COLO829 (cell line): ENCODE measurements around the gene CHN1.

ENCODE experiments used
- DNase-seq: peaks from one replicate; pipeline ENCODE4 v3.0.0; 2012; ENCODE audit warnings: low spot score

Gene CHN1

DNA sequence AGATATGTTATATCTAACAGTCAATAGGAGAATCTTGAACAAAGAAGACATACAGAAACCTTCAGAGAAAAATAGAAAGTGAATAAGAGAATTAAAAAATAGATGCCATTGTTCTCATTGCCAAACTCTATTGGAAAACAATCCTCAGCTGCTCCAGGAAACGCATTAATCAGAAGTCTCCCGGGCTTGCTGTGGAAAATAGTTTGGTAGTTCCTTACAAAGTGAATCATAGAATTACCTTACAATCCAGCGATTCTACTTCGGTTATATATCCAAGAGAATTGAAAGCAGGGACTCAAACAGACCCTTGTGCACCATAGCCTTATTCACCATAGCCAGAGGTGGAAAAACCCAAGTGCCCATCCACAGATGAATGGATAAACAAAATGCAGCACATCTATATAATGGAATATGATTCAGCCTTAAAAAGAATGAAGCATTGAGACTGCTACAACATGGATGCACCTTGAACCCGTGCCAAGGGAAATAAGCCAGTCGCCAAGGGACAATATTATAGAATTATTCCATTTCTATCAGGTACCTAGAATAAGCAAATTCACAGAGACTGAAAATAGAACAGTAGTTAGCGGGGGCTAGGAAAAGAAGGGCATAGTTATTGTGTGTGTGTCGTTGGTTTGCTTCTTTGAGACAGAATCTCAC is 219.0 kb downstream of the CHN1 start:
- peak; percentile 66 for DNase-seq

DNA sequence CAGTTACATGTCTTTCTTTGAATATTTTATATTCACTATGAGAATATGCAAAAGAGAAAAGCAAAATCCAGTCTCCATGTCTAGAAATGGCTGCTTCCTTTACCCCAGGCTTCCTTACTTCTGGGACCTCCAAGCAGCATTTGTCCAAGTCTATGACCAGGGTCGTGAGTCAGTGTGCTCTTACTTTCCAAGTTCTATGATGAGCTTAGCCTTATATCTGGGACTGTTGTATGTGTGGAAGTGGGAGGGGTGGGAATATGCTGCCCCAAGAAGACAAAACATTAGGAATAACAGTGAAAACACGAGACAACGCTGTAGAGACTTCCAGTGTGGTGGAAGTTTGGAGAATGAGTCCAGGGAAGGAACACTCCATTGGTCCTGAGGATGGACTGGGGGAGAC is 219.7 kb downstream of the CHN1 start:
- DNase-seq, result no peak

DNA sequence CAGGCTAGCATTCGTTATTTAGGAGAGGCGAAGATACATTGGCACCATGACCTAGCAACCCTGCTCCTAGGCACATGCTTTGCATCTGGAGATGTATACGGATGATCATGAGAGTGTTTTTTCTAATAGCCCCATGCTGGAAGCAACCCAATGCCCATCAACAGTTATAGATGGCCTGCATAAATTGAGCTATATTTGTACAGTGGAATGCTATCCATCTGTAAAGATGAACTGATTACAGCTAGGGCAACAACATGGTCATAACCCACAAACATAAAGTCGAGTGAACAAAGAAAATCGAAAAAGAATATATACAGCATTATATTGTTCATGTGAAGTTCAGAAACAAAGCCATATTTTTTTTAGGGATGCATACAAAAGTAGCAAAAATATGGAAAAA is 220.3 kb downstream of the CHN1 start:
- no peak for DNase-seq

DNA sequence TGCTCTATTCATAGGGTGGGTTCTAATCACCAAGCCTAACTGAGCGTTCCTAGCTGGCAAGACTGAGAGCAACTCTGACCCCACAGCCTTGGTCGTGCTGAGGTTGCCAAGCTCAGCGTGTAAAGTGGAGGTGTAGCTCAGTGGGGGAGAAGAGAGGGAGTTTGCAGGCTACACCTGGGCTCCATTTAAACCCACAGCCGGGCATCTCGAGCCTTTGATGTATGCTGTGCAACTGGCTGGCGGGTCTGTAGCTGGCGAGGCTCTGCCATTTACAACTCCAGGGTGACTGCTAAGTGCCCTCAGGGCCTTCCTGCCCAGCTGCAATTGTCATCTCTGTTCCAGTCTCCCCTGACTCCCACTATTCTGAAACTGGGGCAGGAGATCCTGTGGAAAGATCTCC is 220.9 kb downstream of the CHN1 start:
- DNase-seq, result no peak

DNA sequence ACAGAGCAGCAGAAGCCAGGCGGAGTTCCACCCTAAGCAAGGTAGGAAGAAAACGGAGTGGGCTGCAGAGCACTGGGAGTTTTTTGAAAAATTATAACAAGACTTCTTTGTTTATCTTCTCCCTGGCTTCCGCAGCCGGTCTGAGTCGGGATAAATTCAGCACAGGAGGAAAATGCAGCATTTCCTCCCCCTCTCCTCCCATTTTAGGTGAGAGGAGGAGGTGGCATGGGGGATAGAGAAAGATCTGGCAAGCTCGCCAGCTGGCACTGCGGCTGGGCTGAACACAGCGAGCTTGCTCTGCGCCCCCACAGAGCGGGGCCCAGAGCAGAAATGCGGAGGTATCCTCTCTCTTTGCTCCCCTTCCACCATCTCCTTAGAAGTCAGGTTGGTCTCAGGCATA is 223.2 kb downstream of the CHN1 start:
- DNase-seq, result peak; percentile 70

DNA sequence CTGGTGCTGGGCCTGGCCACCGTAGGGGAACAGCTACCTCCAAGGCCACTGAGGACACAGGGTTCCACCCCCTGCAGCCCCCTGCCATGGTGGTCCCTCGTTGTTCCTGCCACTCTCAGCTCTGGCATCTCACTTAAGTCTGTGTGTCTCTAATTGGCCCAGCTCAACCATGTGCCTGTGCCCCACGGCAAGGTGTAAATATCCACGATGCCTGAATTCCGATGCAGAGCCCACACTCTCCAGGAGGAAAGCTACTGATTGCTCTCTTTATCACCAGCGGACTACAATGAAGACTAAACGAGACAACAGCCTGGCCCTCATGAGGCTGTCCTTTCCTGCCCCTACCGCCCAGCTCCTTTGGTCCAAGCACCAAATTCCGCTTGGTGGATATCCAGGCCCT is 223.9 kb downstream of the CHN1 start:
- no peak for DNase-seq

DNA sequence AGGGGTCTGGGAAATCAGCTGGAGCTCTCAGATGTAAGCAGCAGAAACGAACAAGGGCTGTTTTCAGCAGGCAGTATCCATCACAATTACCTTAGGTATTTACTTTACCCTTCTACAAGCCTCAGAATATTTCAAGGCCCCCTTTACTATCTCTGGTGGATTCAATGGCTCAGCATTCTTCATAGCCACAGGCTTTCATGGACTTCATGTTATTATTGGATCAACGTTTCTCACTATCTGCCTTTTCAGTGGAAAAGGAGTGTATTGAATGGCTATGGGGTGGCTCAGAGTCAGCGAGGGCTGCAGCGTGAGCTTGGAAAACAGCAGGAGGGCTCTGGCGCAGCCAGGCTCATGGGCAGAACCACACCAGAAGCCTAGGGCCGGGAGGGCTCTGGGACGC is 224.3 kb downstream of the CHN1 start:
- DNase-seq, result no peak

DNA sequence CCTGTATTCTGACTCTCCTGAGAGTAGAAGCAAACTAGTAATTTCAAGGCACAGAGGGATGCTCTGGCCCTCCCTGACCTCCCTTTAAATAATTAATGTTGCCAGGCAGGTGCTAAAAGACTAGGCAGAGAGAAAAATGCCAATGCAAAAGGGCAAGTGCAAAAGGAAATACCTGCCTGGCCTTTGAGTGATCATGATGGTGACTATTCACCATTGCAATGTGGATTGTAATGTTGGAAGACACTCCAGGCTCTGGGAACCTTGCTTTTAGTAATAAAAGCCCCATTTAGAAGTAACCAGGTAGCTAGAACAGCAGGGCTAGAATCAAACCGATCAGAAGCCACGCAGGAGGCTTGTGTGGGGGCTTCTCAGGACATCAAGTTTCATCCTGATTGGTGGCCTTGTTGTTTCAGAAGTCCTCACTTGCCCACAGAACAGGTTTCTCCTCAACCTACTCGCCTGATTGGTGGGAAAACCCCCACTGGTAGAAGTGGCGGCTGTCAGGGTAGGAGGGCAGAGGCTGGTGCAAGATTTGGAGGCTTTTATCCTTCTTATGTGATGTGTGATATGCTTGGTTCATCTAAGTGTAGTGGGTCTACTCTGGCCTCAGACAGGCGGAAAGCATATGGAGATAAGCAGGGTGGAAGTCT is 224.9 kb downstream of the CHN1 start:
- no peak for DNase-seq

DNA sequence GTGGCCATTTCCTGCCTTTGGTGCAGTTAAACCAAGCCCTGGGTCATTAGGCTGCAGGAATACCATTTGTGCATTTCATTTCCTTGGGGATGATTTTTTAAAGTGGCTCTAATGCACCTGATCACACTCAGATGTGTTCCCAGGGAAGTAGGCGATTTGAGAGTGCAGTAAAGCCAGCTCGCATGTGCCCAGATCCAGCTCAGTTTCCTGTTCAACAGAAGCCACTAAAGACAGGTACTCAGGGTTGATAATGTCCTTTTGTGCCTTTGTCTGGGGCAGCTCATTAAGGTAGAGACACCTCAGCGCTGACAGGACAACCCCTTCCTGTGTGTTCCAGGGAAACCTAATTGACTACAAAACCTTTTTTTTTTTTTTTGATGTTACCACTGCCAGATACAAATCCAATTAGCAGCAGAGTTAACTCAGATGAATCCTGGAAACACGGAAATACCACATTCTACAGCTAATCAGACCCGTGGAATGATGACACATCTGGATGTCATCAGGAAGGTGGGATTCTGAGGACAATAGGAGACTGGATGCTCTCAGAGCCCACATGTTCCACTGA is 225.7 kb downstream of the CHN1 start:
- DNase-seq, result no peak

DNA sequence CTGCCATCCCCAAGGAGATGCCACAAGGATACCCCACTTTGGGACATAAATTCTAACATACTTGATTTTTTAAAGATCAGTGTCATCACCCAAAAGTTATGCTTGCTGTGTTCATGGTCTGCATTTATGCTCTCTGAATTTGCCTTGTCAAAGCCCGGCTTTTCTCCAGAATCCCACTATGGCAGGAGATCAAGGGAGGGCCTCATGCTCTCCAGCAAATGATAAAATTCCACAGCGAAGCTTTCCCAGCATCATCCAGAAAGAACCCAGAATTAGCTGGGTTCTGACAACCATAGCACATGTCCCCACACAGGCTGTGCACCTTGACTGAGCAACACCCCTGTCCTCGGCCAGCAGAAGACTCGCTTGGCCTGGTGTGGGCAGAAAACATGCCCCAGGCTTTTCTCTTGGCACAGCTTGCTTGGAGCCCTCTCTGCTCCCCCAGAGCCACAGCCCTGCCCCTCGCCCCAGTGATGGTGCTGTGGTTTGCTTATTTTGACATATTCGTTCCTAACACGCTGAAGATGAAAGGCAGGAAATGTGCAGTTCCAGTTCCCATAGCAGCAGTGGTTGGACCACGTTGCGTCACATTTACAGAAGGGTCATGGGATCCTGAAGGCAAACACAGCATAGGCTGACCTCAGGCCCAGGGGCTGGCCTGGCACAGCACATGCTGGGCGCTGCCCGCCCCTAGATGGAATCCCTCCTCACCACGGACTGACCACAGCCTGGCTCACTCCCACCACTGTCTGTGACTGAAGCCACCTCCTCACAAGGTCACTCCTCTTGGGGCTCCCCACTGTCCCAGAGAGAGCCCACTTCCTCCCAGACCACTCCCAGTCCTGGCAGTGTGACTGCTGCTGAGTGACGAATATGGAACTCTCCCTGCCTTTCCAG is 226.8 kb downstream of the CHN1 start:
- DNase-seq, result no peak

DNA sequence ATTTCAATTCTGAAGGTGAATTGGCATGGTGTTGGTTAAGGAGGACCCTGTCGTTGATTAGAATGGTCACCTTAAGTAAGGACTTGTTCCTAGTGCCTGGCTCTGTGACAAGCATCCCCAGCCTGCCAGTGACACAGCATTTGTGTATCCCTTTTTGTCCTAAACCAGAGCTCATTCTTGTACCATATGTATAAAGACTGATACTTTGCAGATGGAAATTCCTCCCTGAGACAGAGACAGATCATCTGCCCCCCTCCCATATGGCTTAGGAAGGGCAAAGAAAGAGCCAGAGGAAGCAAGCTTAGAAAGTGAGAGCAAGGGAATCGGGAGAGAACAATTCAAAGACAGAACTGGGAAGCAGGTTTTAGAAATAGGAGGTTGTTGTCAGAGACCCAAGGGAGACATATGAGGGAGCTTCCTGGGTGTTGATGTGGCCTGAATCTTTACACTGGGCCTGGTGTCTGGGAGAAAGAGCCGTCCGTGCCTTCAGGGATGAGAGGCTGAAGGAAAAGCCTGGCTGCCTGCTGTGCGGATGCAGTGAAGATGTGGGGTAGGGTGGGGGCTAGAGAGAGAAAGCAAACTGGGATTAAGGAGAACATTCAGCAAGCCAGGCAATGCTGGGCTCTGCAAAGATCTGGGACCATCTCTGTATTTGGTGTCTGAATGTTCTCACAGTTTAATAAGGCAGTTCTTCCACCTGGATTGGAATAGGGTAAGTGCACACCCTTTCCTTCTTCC is 227.7 kb downstream of the CHN1 start:
- DNase-seq, result no peak

DNA sequence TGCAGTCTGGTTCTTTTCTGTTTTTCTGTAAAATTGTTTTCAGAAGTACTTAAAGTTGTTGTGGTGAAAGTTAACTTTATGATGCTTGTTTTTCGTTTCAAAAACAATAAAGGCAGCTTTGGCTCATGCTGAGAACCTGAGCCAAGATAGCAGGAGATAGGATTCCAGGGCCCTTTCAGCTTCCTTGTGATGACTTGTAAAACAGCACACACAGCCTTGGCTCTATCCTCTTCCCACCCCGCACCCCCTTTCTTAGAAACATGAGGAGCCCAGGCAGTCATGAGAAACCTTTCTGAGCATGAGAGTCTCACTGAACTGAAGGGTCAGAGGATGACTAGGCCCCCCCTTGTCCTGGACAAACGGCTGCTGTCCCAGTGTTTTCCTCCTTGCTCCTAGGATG is 228.5 kb downstream of the CHN1 start:
- no peak for DNase-seq

DNA sequence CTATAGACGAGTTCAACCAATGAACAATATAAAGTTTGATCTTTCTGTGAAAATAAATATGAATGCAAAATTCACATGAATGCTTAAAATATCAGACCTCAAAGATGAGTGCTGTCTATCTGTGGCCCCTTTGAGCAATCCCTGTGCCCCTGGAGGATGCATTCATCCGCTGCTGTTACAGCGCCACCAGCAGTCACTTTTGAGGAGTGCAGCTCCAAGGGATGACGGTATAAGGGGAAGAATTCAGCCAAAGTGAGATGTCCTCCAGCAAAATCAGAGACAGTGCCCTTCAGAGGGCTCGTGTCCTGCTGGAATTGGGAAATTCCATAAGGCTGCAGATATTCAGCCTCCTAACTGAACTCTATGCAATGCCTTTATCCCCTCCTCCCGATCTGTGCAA is 229.0 kb downstream of the CHN1 start:
- no peak for DNase-seq

DNA sequence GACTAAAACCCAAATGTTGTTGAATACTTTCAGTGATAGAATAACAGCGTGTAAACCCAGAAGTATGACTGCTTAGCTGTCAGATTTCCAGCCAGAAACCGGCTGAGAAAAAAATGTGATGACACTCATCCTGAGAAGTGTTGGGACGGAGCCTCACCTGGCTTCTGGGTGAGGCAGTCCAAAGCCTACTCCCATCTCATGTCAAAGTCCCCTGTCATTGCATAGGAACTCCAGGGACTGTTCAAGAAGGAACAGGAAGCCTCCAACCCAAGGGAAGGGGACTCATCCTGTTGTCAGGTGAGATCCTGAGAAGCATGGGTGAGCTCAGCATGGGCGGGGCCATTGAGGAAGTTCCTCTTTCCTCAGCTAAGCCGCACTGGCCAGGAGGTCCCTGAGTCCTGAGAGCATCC is 229.6 kb downstream of the CHN1 start:
- no peak for DNase-seq

DNA sequence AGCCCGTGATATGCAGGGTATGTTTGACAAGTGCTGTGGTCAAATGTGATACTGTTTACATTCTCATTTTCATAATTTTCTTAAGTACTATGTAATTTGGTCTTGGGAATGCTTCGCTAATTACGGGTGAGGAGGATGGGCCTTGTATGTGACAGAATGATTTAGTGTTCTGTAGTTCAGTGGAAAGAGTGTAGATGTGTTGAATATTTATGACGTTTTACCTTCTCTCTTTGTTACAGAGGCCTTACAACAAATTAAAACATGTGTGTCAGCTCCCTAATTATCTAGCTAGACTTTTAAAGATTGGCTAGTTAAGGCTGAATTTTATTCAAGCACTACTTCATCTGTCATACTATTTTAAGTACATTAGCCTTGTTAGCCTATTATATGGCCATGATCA is 230.3 kb downstream of the CHN1 start:
- no peak for DNase-seq

DNA sequence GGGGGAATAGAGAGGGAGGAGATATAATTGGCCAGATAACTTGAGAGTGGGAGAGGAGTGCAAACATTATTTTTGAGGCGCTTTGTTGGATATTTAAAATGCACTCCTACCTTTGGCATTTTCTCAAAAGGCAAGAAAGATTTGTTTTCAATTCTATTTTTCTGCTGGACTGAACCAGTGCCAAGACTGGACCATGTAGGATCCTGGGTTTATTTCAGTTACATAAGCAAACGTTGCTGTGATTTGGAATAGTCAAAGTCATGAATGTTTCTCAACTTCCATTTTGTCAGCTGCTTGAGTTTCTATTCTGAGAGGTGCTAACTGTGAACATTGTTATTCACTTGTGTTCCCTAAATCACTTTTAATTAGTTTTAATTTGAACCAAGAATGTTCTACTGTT is 232.0 kb downstream of the CHN1 start:
- DNase-seq, result no peak

DNA sequence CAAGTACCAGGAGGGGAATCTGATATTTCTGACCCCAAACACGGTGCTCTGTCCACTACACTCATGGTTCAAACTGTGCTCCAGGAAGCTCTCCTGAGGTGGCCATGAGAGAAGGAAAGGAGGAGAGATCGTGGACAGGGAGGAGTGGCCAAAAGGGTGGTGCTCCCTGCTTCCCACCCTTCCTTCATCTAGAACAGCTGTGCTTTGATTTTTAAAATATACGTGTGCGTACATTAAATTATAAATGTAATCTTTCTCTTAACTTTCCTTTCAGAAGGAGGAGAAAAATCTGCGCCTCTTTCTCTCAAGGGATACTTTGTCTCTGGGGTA is 232.7 kb downstream of the CHN1 start:
- no peak for DNase-seq

DNA sequence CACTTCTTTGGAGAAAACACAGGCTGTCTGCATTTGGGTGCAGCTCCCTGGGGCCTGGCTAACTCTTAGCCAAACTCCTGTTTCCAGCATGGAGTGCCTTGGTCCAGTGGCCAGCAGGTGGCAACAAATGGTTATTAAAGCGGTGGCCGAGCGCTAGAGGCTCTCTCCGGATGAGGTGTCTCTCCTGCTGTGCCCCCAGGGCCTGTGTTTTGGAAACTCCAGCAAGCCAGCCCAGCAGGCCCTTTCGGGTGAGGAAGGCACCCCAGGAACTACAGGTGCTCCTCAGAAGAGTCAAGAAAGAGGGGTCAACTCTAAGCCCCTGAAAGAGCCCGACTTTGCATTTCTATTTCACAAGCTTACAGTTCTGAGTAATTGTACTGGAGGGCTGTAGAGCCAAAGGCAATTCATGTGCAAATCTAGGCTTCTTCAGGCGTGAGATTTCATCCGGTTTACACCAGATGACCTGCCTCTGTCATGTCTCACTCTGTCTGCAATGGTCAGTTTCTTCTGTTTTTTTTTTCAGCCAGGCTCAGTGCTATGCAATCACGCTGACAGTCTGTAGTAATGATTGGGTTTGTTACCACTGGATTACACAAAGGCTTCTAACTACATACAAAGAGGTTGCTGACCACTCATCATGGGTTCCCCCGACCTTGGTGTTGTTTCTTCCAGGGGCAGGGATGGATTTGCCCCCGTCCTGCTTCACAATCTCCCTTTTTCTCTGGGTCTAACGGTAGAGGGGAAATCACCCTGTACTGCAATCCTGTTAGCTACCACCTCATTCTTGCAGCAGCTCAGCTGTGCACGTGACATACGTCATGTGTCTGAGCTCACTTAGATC is 233.3 kb downstream of the CHN1 start:
- DNase-seq, result peak; percentile 81

DNA sequence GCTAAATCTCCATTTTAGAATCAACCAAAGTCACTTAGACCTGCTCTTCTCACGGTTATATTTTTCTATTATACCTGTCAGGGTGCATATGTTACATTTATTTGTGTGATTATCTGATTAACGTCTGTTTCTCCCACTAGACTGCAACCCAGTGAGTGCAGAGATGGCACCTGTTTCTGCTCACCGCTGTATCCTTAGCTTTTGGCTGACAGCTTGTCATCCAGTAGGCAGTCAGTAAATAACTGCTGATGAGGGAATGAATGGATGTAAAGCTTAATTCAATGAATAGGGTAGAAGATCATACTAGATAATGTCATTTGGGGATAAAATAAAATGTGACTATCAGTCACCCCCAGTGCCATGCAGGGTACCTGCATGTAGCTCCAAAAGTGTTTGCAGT is 234.0 kb downstream of the CHN1 start:
- DNase-seq, result no peak

DNA sequence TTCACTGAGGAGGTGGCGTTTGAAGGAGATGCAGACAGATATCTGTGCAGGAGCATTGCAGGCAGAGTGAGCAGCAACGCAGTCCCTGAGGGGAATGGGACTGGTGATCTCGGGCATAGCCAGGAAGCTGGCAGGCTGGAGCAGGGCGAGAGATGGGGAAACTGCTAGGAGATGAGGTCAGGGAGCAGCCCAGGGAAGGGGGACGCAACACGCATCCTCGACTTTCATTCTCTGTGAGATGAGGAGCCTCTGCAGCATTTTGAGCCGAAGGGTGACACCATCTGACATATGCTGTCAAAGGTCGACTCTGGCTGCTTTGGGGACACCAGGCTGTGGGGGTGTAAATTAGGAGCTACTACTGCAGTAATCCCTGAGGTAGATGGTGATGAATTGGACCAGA is 236.6 kb downstream of the CHN1 start:
- no peak for DNase-seq

DNA sequence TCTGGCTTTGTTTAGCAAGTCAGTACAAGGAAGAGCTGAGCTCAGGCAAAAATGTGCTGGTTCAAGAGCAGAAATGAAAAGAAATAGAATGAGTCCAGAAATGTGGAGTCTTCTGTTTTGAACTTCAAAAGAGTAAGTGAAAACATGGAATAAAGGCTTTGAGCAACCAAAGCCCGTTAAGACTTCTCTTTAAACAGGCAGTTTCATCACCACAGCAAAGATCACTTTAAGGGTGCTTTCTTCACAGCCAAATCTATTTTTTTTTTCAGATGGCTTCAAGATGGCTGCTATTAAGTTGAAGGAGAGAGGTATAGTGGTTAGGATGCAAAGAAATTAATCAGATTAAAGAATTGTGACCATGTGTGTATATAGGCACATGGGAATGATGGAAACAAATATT is 238.9 kb downstream of the CHN1 start:
- DNase-seq, result no peak
